Caco-2 (cell line): ENCODE measurements around the gene ACY1. TPM values are rescaled to one million over a fixed set of nuclear protein-coding genes. Genes with fewer than 3 reads are reported as not detected.

ENCODE experiments used
- BruUV-seq: library from RNA; stranded (reverse); fragments of 400-500 nt; replicated peaks from 2 replicates; lab custom pipeline; 2021; lab: Mats Ljungman, UMichigan
- CTCF ChIA-PET: fragments of 300-600 bp; sonication (Branson Sonifier 250); formaldehyde crosslinking; loops from one replicate; lab custom pipeline; 2022; ENCODE audit warnings: antibody characterized with exemption; lab: Charles Lee
- POLR2A ChIA-PET: fragments of 300-600 bp; sonication (Branson Sonifier 250); formaldehyde crosslinking; loops from one replicate; lab custom pipeline; 2022; ENCODE audit warnings: antibody characterized with exemption; lab: Charles Lee
- DNase-seq, 2 experiments: peaks; one replicate each; pipeline versions ENCODE4 v3.0.0 to v3.0.0-alpha.2; 2020 to 2022
- H3K27me3 ChIP-seq: replicated peaks from 2 replicates; pipeline ENCODE4 v1.6.0; 2011; ENCODE audit warnings: low read length; ENCODE audit not compliant: control insufficient read depth, insufficient read depth
- H3K36me3 ChIP-seq: 2 replicates; pipeline ENCODE4 v1.5.1; 2011; ENCODE audit warnings: low read length; ENCODE audit not compliant: control insufficient read depth, insufficient read depth
- H3K4me1 ChIP-seq: fragments of 250-450 bp; sonication (Bioruptor Pico); 2 replicates; pipeline ENCODE4 v1.5.1; 2020; ENCODE audit warnings: mild to moderate bottlenecking
- H3K4me3 ChIP-seq: 2 replicates; pipeline ENCODE4 v1.5.1; 2011; ENCODE audit warnings: low read depth, mild to moderate bottlenecking, control low read depth, low read length
- H3K9me3 ChIP-seq: fragments of 250-450 bp; sonication (Bioruptor Pico); 2 replicates; pipeline ENCODE4 v1.5.1; 2020; ENCODE audit warnings: mild to moderate bottlenecking, moderate library complexity
- H3K27ac Mint-ChIP-seq: one replicate; pipeline ENCODE4 v1.8.0; 2022; ENCODE audit warnings: mixed read lengths; ENCODE audit not compliant: unreplicated experiment
- H3K27me3 Mint-ChIP-seq: one replicate; pipeline ENCODE4 v1.8.0; 2022; ENCODE audit warnings: mixed read lengths; ENCODE audit not compliant: insufficient read depth, unreplicated experiment
- H3K36me3 Mint-ChIP-seq: one replicate; pipeline ENCODE4 v1.8.0; 2022; ENCODE audit warnings: mild to moderate bottlenecking, mixed read lengths; ENCODE audit not compliant: insufficient read depth, unreplicated experiment
- H3K4me1 Mint-ChIP-seq: one replicate; pipeline ENCODE4 v1.8.0; 2022; ENCODE audit warnings: low read depth, mixed read lengths; ENCODE audit not compliant: unreplicated experiment
- H3K4me3 Mint-ChIP-seq: one replicate; pipeline ENCODE4 v1.8.0; 2022; ENCODE audit warnings: mild to moderate bottlenecking, moderate library complexity, mixed read lengths; ENCODE audit not compliant: unreplicated experiment
- H3K9me3 Mint-ChIP-seq: one replicate; pipeline ENCODE4 v1.8.0; 2022; ENCODE audit warnings: mixed read lengths; ENCODE audit not compliant: unreplicated experiment
- intact Hi-C: fragments of 100-400 bp; cut with micrococcal nuclease; formaldehyde crosslinking; loops from one replicate; pipeline ENCODE4 v1.10.0; 2022; ENCODE audit not compliant: unreplicated experiment
- total RNA-seq: library from RNA; stranded (reverse); gene quantifications from 2 replicates; pipeline ENCODE4 v1.2.3, GENCODE V29; 2022
- TF ChIP-seq, protein P1 (sequence below), 2 experiments: fragments of 200-600 bp in 1 of 2; IDR thresholded peaks; 1 replicate in 1 of 2; 2 replicates in 1 of 2; pipeline versions ENCODE4 v1.5.1 to v1.8.0; 2011 to 2022; ENCODE audit warnings: antibody characterized with exemption in 1 of 2, control low read depth in 1 of 2, inconsistent platforms in 1 of 2, low read depth in 1 of 2, low read length in 1 of 2, mild to moderate bottlenecking in 1 of 2, moderate library complexity in 1 of 2; ENCODE audit not compliant: insufficient read depth in 1 of 2, severe bottlenecking in 1 of 2, unreplicated experiment in 1 of 2

Gene ACY1
- total RNA-seq, 1 experiment from 2014 or later, result 62.4 TPM

DNA sequence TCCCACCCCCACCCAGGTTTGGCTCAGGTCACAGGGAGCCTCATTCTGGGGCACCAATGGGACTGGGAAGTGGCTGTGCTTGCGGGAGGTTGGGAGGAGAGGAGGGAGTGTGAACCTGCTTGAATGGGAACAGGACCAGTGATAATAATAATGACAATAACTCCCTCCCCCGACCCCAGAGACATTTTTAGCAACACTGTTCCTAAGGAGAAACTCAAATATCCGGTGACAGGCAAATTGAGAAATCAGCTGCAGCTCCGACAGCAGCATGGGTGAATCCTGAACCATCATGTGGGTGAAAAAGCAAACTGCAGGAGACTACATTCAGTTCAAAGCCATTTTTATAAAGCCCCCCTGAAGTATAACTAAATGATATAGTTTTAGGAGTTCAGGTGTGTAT is 24.0 kb downstream of the ACY1 start:
- no peaks in the 10 kb centered on the region for H3K27me3 ChIP-seq
- H3K36me3 Mint-ChIP-seq, result no peaks in the 10 kb centered on the region
- H3K27me3 Mint-ChIP-seq, result no peaks in the 10 kb centered on the region
- no peaks in the 10 kb centered on the region for H3K9me3 ChIP-seq
- no peaks in the 10 kb centered on the region for H3K9me3 Mint-ChIP-seq
- TF ChIP-seq, protein P1, sequence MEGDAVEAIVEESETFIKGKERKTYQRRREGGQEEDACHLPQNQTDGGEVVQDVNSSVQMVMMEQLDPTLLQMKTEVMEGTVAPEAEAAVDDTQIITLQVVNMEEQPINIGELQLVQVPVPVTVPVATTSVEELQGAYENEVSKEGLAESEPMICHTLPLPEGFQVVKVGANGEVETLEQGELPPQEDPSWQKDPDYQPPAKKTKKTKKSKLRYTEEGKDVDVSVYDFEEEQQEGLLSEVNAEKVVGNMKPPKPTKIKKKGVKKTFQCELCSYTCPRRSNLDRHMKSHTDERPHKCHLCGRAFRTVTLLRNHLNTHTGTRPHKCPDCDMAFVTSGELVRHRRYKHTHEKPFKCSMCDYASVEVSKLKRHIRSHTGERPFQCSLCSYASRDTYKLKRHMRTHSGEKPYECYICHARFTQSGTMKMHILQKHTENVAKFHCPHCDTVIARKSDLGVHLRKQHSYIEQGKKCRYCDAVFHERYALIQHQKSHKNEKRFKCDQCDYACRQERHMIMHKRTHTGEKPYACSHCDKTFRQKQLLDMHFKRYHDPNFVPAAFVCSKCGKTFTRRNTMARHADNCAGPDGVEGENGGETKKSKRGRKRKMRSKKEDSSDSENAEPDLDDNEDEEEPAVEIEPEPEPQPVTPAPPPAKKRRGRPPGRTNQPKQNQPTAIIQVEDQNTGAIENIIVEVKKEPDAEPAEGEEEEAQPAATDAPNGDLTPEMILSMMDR (IDR thresholded peaks at IDR 0.05; ENCODE audit: insufficient read depth in 1 of 2, low read depth in 1 of 2, low read length in 1 of 2, severe bottlenecking in 1 of 2, unreplicated experiment in 1 of 2), result no peak
- H3K4me1 ChIP-seq, result no peaks in the 10 kb centered on the region
- intact Hi-C loops, result no loop called here
- POLR2A ChIA-PET, result no interaction called here
- H3K27ac Mint-ChIP-seq, result no peak overlapping the region
- H3K4me1 Mint-ChIP-seq, result no peaks in the 10 kb centered on the region
- no peak overlapping the region for H3K4me3 ChIP-seq
- CTCF ChIA-PET, result interaction anchor here (1.0 kb wide), 1 partner anchor 49 kb away, joined by 4 read pairs; the partner anchor contains the start of gene DUSP7
- DNase-seq, result no peak
- H3K4me3 Mint-ChIP-seq, result no peak overlapping the region
- H3K36me3 ChIP-seq, result no peaks in the 10 kb centered on the region
- no TSS peak for BruUV-seq

DNA sequence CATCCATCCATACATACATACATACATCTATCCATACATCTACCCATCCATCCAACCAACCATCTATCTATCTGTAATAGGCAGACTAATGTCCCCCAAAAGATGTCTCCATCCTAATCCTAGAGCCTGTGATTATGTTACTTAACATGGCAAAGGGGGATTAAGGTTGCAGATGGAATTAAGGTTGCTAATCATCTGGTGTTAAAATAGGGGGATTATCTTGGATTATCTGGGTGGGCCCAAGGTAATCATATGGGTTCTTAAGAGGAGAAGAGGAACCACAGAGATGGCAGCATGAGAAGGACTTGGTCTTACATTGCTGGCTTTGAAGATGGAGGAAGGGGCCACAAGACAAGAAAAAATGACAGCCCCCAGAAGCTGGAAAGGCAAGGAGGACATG is 27.1 kb downstream of the ACY1 start:
- Histone ChIP-seq H3K27me3 (no peaks in the 10 kb centered on the region), H3K9me3 (no peaks in the 10 kb centered on the region), H3K36me3 (no peaks in the 10 kb centered on the region), H3K4me3 (no peak overlapping the region), H3K4me1 (no peaks in the 10 kb centered on the region)
- Mint-ChIP-seq H3K9me3 (no peaks in the 10 kb centered on the region), H3K4me1 (no peaks in the 10 kb centered on the region), H3K27ac (no peak overlapping the region), H3K36me3 (no peaks in the 10 kb centered on the region), H3K27me3 (no peaks in the 10 kb centered on the region), H3K4me3 (no peak overlapping the region)
- TF ChIP-seq, protein P1 (IDR thresholded peaks at IDR 0.05; ENCODE audit: insufficient read depth in 1 of 2, low read depth in 1 of 2, low read length in 1 of 2, severe bottlenecking in 1 of 2, unreplicated experiment in 1 of 2), result no peak
- DNase-seq, result no peak
- ChIA-PET POLR2A (no interaction called here), CTCF (no interaction called here)
- no TSS peak for BruUV-seq
- intact Hi-C loops, result no loop called here

DNA sequence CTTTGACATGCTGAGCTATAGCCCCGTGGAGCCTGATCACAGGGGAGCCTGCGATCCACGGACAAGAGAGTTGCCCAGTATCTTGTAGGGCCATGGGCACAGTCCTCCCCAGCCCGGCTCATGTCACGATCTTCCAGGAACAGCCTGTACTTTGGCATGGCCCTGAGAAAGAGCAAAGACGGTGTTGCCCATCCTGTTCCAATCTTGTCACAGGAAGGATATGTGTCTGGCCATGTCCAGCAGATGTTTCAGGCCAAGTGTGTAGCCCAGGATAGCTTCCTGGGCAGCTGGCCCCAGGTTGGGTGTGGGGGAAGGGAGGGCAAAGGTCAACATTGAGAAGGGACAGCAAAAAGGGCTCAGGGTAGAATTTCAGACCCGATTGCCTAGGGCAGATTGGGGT is 29.4 kb downstream of the ACY1 start:
- Histone ChIP-seq H3K27me3 (no peaks in the 10 kb centered on the region), H3K4me1 (no peaks in the 10 kb centered on the region), H3K36me3 (no peaks in the 10 kb centered on the region), H3K4me3 (no peak overlapping the region), H3K9me3 (no peaks in the 10 kb centered on the region)
- no peak for DNase-seq
- TF ChIP-seq, protein P1 (IDR thresholded peaks at IDR 0.05; ENCODE audit: insufficient read depth in 1 of 2, low read depth in 1 of 2, low read length in 1 of 2, severe bottlenecking in 1 of 2, unreplicated experiment in 1 of 2), result no peak
- H3K27ac Mint-ChIP-seq, result no peak overlapping the region
- intact Hi-C loops, result no loop called here
- H3K9me3 Mint-ChIP-seq, result no peaks in the 10 kb centered on the region
- CTCF ChIA-PET, result interaction anchor here (0.6 kb wide), 1 partner anchor 9 kb away, joined by 3 read pairs; no protein-coding TSS in a partner anchor
- no peaks in the 10 kb centered on the region for H3K4me1 Mint-ChIP-seq
- no peak overlapping the region for H3K4me3 Mint-ChIP-seq
- POLR2A ChIA-PET, result no interaction called here
- no peaks in the 10 kb centered on the region for H3K27me3 Mint-ChIP-seq
- BruUV-seq, result no TSS peak
- no peaks in the 10 kb centered on the region for H3K36me3 Mint-ChIP-seq
